IMR-90 (cell line): Measurements from ENCODE around the gene FRMD5. TPM values are rescaled to one million over a fixed set of nuclear protein-coding genes. Genes with fewer than 3 reads are reported as not detected.

Source experiments
- ATAC-seq: fragments of 200-7000 bp; cut with Tn5 transposase; 2 replicates; pipeline ENCODE4 v1.9.1; 2020; ENCODE audit warnings: low read depth, mild to moderate bottlenecking, moderate library complexity
- BruUV-seq: library from RNA; stranded (reverse); fragments of 400-500 nt; replicated peaks from 2 replicates; lab custom pipeline; 2021; lab: Mats Ljungman, UMichigan
- CTCF ChIA-PET: fragments of 300-600 bp; formaldehyde crosslinking; extraction: SDS; loops from one replicate; lab custom pipeline; 2021; ENCODE audit warnings: antibody characterized with exemption; lab: Yijun Ruan, JAX
- POLR2A ChIA-PET: fragments of 300-600 bp; sonication (Branson Sonifier 250); formaldehyde crosslinking; loops from one replicate; lab custom pipeline; 2022; ENCODE audit warnings: antibody characterized with exemption; ENCODE audit not compliant: unreplicated experiment; lab: Charles Lee
- DNase-seq: peaks from one replicate; pipeline ENCODE4 v3.0.0; 2013
- H2AFZ ChIP-seq: replicated peaks from 2 replicates; pipeline ENCODE3; 2013; ENCODE audit warnings: low read length, mild to moderate bottlenecking; ENCODE audit not compliant: poor library complexity
- H2AK5ac ChIP-seq: 2 replicates; pipeline ENCODE4 v1.6.1; 2013; ENCODE audit warnings: low read depth, low read length, inconsistent platforms
- H2AK9ac ChIP-seq: replicated peaks from 2 replicates; pipeline ENCODE3; 2013; ENCODE audit warnings: mild to moderate bottlenecking, low read depth, low read length, moderate library complexity; ENCODE audit not compliant: poor library complexity
- H2BK120ac ChIP-seq: 2 replicates; pipeline ENCODE4 v1.6.1; 2013; ENCODE audit warnings: low read depth, low read length, inconsistent platforms
- H2BK15ac ChIP-seq: 3 replicates; pipeline ENCODE4 v1.6.1; 2013; ENCODE audit warnings: low read depth, low read length, inconsistent platforms
- H2BK20ac ChIP-seq: 2 replicates; pipeline ENCODE4 v1.6.1; 2013; ENCODE audit warnings: low read depth, mild to moderate bottlenecking, inconsistent platforms, low read length, moderate library complexity
- H2BK5ac ChIP-seq: 2 replicates; pipeline ENCODE4 v1.6.1; 2013; ENCODE audit warnings: mild to moderate bottlenecking, low read depth, low read length, inconsistent platforms; ENCODE audit not compliant: poor library complexity, severe bottlenecking
- H3K14ac ChIP-seq: replicated peaks from 2 replicates; pipeline ENCODE4 v1.6.1; 2013; ENCODE audit warnings: low read depth, low read length, inconsistent platforms
- H3K18ac ChIP-seq: 2 replicates; pipeline ENCODE4 v1.6.1; 2013; ENCODE audit warnings: low read depth, low read length, control low read depth
- H3K23ac ChIP-seq: 2 replicates; pipeline ENCODE4 v1.6.1; 2013; ENCODE audit warnings: low read depth, low read length, inconsistent platforms
- H3K27ac ChIP-seq: 2 replicates; pipeline ENCODE4 v1.5.1; 2013; ENCODE audit warnings: mild to moderate bottlenecking, control low read depth, low read length; ENCODE audit not compliant: insufficient read depth
- H3K27me3 ChIP-seq: 2 replicates; pipeline ENCODE4 v1.6.1; 2013; ENCODE audit warnings: low read length; ENCODE audit not compliant: control insufficient read depth, insufficient read depth
- H3K36me3 ChIP-seq: 2 replicates; pipeline ENCODE4 v1.6.1; 2013; ENCODE audit warnings: low read length, mixed read lengths; ENCODE audit not compliant: control insufficient read depth, insufficient read depth
- H3K4ac ChIP-seq: 2 replicates; pipeline ENCODE4 v1.6.1; 2013; ENCODE audit warnings: low read depth, low read length, inconsistent platforms
- H3K4me1 ChIP-seq: 2 replicates; pipeline ENCODE4 v1.6.1; 2013; ENCODE audit warnings: low read length, mixed read lengths; ENCODE audit not compliant: control insufficient read depth, insufficient read depth
- H3K4me2 ChIP-seq: 2 replicates; pipeline ENCODE4 v1.6.1; 2013; ENCODE audit warnings: low read depth, mild to moderate bottlenecking, control low read depth, low read length, moderate library complexity
- H3K4me3 ChIP-seq: 2 replicates; pipeline ENCODE4 v1.5.1; 2013; ENCODE audit warnings: low read depth, mild to moderate bottlenecking, control low read depth, low read length, moderate library complexity; ENCODE audit not compliant: insufficient read depth
- H3K56ac ChIP-seq: 2 replicates; pipeline ENCODE4 v1.6.1; 2013; ENCODE audit warnings: low read length, inconsistent platforms; ENCODE audit not compliant: insufficient read depth; ENCODE audit errors: extremely low read depth
- H3K79me1 ChIP-seq, 2 experiments: 2 replicates each; pipeline ENCODE4 v1.6.1; 2013; ENCODE audit warnings: low read length in 2 of 2, inconsistent platforms in 1 of 2, low read depth in 1 of 2
- H3K9ac ChIP-seq: 2 replicates; pipeline ENCODE4 v1.6.1; 2013; ENCODE audit warnings: low read depth, low read length, control low read depth
- H3K9me1 ChIP-seq: 2 replicates; pipeline ENCODE4 v1.6.1; 2013; ENCODE audit warnings: low read length, inconsistent platforms; ENCODE audit not compliant: insufficient read depth
- H3K9me3 ChIP-seq: 2 replicates; pipeline ENCODE4 v1.6.1; 2013; ENCODE audit warnings: low read length; ENCODE audit not compliant: control insufficient read depth, insufficient read depth
- H4K20me1 ChIP-seq: 2 replicates; pipeline ENCODE4 v1.6.1; 2013; ENCODE audit warnings: low read length, inconsistent platforms; ENCODE audit not compliant: insufficient read depth
- H4K5ac ChIP-seq: 2 replicates; pipeline ENCODE4 v1.6.1; 2013; ENCODE audit warnings: mild to moderate bottlenecking, low read depth, low read length, control low read depth
- H4K8ac ChIP-seq, 2 experiments: 2 replicates each; pipeline ENCODE4 v1.6.1; 2013; ENCODE audit warnings: low read depth in 2 of 2, low read length in 2 of 2, control low read depth in 1 of 2, inconsistent platforms in 1 of 2
- H4K91ac ChIP-seq: 2 replicates; pipeline ENCODE4 v1.6.1; 2013; ENCODE audit warnings: low read depth, low read length, inconsistent platforms; ENCODE audit not compliant: insufficient read depth
- CHD1 ChIP-seq: IDR thresholded peaks from 2 replicates; pipeline ENCODE4 v1.6.1; 2012; ENCODE audit warnings: low read depth, low read length, improper control_type of control experiment
- FOS ChIP-seq: fragments of 150-350 bp; IDR thresholded peaks from 2 replicates; pipeline ENCODE4 v1.6.1; 2016; ENCODE audit warnings: low read depth, low read length
- MXI1 ChIP-seq: IDR thresholded peaks from 2 replicates; pipeline ENCODE4 v1.6.1; 2012; ENCODE audit warnings: low read depth, mild to moderate bottlenecking, low read length, moderate library complexity, borderline replicate concordance
- POLR2A ChIP-seq: IDR thresholded peaks from 2 replicates; pipeline ENCODE4 v1.6.1; 2012; ENCODE audit warnings: mild to moderate bottlenecking, low read depth, low read length
- RAD21 ChIP-seq: IDR thresholded peaks from 2 replicates; pipeline ENCODE4 v1.6.1; 2012; ENCODE audit warnings: low read length, improper control_type of control experiment
- RCOR1 ChIP-seq: IDR thresholded peaks from 2 replicates; pipeline ENCODE4 v1.6.1; 2012; ENCODE audit warnings: mild to moderate bottlenecking, low read length, improper control_type of control experiment; ENCODE audit not compliant: insufficient replicate concordance
- RFX5 ChIP-seq: IDR thresholded peaks from 2 replicates; pipeline ENCODE4 v1.8.0; 2012; ENCODE audit warnings: low read depth, mild to moderate bottlenecking, low read length, moderate library complexity
- SMC3 ChIP-seq: fragments of 150-350 bp; IDR thresholded peaks from 2 replicates; pipeline ENCODE4 v1.6.1; 2016; ENCODE audit warnings: low read depth, mild to moderate bottlenecking, antibody characterized with exemption, low read length, moderate library complexity
- WGBS, 2 experiments: methylation state at CpG; one replicate each; pipeline versions ENCODE4 v1.1.5 to v1.1.7; 2013; ENCODE audit warnings: missing lambda C conversion rate in 2 of 2; ENCODE audit not compliant: insufficient read length in 1 of 2; ENCODE audit errors: extremely low coverage in 2 of 2; 5-methylcytosine and 5-hydroxymethylcytosine counted together
- dilution Hi-C: fragments of 300-500 bp; cut with HindIII; formaldehyde crosslinking; loops from one replicate; pipeline ENCODE4 v1.14.3; 2018; ENCODE audit warnings: low sequenced_read_pairs; ENCODE audit not compliant: unreplicated experiment
- in situ Hi-C: fragments of 300-500 bp; cut with MboI; formaldehyde crosslinking; loops from 3 replicates; pipeline ENCODE4 v1.14.3; 2019; ENCODE audit warnings: low sequenced_read_pairs, inconsistent platforms, mixed read lengths
- intact Hi-C: fragments of 100-400 bp; cut with micrococcal nuclease; formaldehyde crosslinking; loops from 2 replicates; pipeline ENCODE4 v1.10.0; 2022
- polyA plus RNA-seq, 3 experiments: library from polyadenylated mRNA; depleted of rRNA; stranded (reverse); fragments of >200 nt; gene quantifications; 2 replicates each; pipeline ENCODE4 v1.2.3, GENCODE V29; 2012; ENCODE audit warnings: low replicate concordance in 1 of 3
- total RNA-seq: library from RNA; depleted of rRNA; stranded (reverse); fragments of >200 nt; gene quantifications from 2 replicates; pipeline ENCODE4 v1.2.3, GENCODE V29; 2012
- TF ChIP-seq, protein P1 (sequence below): fragments of 150-350 bp; IDR thresholded peaks from 2 replicates; pipeline ENCODE4 v1.6.1; 2016; ENCODE audit warnings: low read depth, mild to moderate bottlenecking, low read length, moderate library complexity, borderline replicate concordance
- TF ChIP-seq, protein P2 (sequence below): fragments of 150-350 bp; IDR thresholded peaks from 2 replicates; pipeline ENCODE4 v1.6.1; 2017; ENCODE audit warnings: mild to moderate bottlenecking, antibody characterized with exemption, low read length, low read depth

Gene FRMD5
- total and polyA plus RNA-seq, 2 of the 4 experiments (the other 2 are of a cell fraction): 4.1 to 5.4 TPM

DNA sequence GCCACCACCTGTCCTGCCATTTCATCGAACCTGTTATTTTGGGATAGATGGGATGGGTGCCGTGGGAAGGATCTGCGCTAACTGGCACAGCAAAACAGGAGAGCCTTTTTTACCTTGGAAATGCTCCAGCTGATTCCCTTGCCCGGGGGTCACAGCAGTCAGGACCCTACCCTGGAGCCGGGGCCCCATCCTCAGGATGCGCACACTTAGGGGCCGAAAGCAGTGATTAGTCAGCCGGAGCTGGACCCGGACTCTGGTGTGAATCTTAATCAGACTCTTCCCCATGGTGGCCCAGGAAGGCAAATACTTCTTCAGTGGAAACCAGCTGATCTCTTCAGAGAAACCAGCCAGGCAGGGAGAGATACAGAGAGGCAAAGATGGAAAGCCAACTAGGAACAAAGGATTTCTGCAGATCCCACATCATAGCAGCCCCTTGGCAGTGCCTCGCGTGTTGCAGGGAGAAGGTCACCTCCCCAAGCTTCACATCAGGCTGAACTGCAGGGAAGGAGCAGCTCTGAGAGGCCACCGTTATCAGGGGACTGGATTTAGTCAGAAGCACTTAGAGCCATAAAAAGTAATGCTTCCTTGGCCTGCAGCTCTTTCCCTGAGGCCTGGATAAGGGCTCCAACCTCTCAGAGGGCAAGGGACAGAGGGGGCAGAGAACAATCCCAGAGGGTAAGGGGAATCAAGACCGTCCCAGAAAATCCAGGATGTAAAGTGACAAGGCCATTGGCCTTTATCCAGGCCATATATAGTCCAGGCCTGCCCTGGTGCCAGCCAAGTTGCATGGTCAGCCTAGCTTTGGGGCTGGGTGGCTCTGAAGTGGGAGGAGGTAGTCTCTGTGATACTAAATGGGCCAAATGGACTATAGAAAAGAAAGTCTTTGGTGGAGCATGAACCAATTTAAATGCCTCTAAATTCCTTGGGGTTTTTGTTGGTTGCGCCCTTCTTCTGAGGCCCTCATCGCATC is 315.4 kb downstream of the FRMD5 start:
- Histone ChIP-seq H3K18ac (no peak overlapping the region), H4K5ac (no peak overlapping the region), H3K4me2 (no peak overlapping the region), H3K4ac (no peak overlapping the region), H2BK5ac (no peak overlapping the region), H3K4me1 (no peaks in the 10 kb centered on the region), H3K9ac (no peak overlapping the region), H3K9me1 (no peaks in the 10 kb centered on the region; the same call in 1 of the 2 replicates), H3K23ac (no peak overlapping the region), H3K9me3 (no peaks in the 10 kb centered on the region), H3K36me3 (peaks cover 2% of the 10 kb centered on the region; the same call in 1 of the 2 replicates), H2BK15ac (no peak overlapping the region), H3K27ac (no peak overlapping the region), H3K4me3 (no peak overlapping the region), H4K91ac (no peak overlapping the region), H2AK9ac (no peak overlapping the region), H2BK120ac (no peak overlapping the region), H3K79me1 (no peaks in the 10 kb centered on the region), H2AFZ (no peak overlapping the region), H2BK20ac (no peak overlapping the region), H2AK5ac (no peak overlapping the region), H3K27me3 (no peaks in the 10 kb centered on the region), H4K8ac (no peak overlapping the region), H3K56ac (no peak overlapping the region), H4K20me1 (no peaks in the 10 kb centered on the region), H3K14ac (no peak overlapping the region)
- CTCF ChIA-PET: no interaction called here
- WGBS, 2 experiments: 80% methylated on average over 1 of the region's 15 CpGs; no CpG with 5 or more reads in 1 of the 2 experiments
- TF ChIP-seq, protein P1, sequence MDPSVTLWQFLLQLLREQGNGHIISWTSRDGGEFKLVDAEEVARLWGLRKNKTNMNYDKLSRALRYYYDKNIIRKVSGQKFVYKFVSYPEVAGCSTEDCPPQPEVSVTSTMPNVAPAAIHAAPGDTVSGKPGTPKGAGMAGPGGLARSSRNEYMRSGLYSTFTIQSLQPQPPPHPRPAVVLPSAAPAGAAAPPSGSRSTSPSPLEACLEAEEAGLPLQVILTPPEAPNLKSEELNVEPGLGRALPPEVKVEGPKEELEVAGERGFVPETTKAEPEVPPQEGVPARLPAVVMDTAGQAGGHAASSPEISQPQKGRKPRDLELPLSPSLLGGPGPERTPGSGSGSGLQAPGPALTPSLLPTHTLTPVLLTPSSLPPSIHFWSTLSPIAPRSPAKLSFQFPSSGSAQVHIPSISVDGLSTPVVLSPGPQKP: no peak
- TF ChIP-seq RFX5: no peak
- TF ChIP-seq POLR2A: no peak
- no peak for TF ChIP-seq MXI1
- no peak for TF ChIP-seq FOS
- TF ChIP-seq, protein P2, sequence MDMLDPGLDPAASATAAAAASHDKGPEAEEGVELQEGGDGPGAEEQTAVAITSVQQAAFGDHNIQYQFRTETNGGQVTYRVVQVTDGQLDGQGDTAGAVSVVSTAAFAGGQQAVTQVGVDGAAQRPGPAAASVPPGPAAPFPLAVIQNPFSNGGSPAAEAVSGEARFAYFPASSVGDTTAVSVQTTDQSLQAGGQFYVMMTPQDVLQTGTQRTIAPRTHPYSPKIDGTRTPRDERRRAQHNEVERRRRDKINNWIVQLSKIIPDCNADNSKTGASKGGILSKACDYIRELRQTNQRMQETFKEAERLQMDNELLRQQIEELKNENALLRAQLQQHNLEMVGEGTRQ: no peak
- no peak for TF ChIP-seq CHD1
- TF ChIP-seq RCOR1: no peak
- TF ChIP-seq RAD21: no peak
- TF ChIP-seq SMC3: no peak
- BruUV-seq: no TSS peak
- intact Hi-C loops (loop anchor here (10.0 kb wide), 1 partner anchor 655 kb away; the partner anchor contains the start of gene EIF3J), in situ Hi-C loops (loop anchor here (10.0 kb wide), 1 partner anchor 625 kb away; no protein-coding TSS in a partner anchor), dilution Hi-C loops (no loop called here)
- POLR2A ChIA-PET: no interaction called here
- no peak for DNase-seq
- no peak for ATAC-seq
